ENCODE results near the gene HNF1B. TPM values are rescaled to one million over a fixed set of nuclear protein-coding genes. Genes with fewer than 3 reads are reported as not detected.

HNF1B gene
- total and polyA plus RNA-seq, 4 donors, result 0.76 to 1.3 TPM; not detected in 2

DNA sequence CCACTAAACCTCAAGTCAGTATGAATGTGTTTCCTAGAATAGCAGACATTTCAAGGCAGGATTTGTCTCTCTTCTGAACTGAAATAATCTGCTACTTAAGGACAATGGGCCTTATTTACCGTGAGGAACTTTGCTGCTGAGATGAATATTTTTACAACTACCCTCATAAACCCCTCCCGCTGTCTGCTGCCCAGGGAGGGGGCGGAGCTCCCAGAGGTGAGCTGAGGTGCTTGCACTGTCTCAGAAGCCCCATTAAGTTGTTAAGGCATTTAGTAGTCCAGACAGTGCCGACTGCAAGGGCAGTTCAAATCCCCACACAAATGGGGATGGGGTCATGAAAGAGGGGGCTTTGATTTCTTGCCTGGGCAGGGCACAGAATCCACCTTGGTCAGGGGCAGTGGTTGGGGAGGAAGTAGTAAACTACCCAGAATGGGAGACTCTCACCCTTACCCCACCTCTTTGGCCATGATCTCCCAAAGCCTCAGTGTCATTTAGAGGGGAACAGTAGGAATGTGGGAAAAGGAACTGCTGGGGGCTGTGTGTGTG, 19.2 kb downstream of the HNF1B start:
- no peak overlapping the region for H3K4me3 ChIP-seq (ENCODE audit: low read depth, low read length)
- H3K36me3 ChIP-seq (ENCODE audit: control insufficient read depth, insufficient read depth, low read length), result no peaks in the 10 kb centered on the region
- WGBS (ENCODE audit: insufficient coverage), result 40% methylated on average over 1 of the region's 4 CpGs
- peaks cover 3% of the 10 kb centered on the region for H3K27me3 ChIP-seq (ENCODE audit: control insufficient read depth, insufficient read depth, low read length)
- no peak overlapping the region for H3K27ac ChIP-seq (ENCODE audit: low read depth, low read length)
- DNase-seq (ENCODE audit: low read depth in 4 of 6, low spot score in 6 of 6), result no peak
- peaks cover 14% of the 10 kb centered on the region for H3K4me1 ChIP-seq (ENCODE audit: control insufficient read depth, insufficient read depth, low read length)
- H3K9me3 ChIP-seq (ENCODE audit: control insufficient read depth, insufficient read depth, low read length), result no peaks in the 10 kb centered on the region

DNA sequence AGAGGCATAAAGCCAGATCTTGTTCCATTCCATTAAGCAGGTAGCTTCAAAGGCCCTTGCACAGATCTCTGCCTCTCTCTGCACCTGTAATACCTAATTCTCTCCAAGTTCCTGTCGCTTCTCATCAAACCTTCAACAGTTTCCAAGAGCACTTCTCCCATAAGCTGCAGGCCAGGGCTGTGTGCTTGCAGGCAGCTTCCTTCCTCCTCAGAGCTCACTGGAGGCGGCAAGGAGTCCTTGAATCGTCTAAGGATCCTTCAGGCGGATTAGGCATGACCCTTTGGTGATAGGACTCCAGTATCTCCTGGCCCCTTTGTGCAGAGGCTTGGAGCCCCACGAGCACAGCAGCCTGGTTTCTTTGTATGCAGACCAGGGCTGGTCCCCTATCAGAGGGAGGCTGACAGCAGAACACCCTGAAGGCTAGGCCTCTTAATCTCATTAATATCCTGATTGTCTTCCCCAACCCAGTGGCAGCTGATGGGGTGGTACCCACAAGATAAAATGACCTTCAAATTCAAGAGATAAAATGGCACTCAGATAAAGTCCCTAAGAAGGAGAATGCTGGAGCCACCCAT, 19.8 kb downstream of the HNF1B start:
- Histone ChIP-seq H3K9me3 (ENCODE audit: control insufficient read depth, insufficient read depth, low read length) (no peaks in the 10 kb centered on the region), H3K27ac (ENCODE audit: low read depth, low read length) (no peak overlapping the region), H3K4me1 (ENCODE audit: control insufficient read depth, insufficient read depth, low read length) (peaks cover 10% of the 10 kb centered on the region), H3K4me3 (ENCODE audit: low read depth, low read length) (no peak overlapping the region), H3K36me3 (ENCODE audit: control insufficient read depth, insufficient read depth, low read length) (no peaks in the 10 kb centered on the region), H3K27me3 (ENCODE audit: control insufficient read depth, insufficient read depth, low read length) (peaks cover under 1% of the 10 kb centered on the region)
- WGBS (ENCODE audit: insufficient coverage), result 64% methylated on average over 5 of the region's 5 CpGs
- DNase-seq (ENCODE audit: low read depth in 4 of 6, low spot score in 6 of 6), result no peak

DNA sequence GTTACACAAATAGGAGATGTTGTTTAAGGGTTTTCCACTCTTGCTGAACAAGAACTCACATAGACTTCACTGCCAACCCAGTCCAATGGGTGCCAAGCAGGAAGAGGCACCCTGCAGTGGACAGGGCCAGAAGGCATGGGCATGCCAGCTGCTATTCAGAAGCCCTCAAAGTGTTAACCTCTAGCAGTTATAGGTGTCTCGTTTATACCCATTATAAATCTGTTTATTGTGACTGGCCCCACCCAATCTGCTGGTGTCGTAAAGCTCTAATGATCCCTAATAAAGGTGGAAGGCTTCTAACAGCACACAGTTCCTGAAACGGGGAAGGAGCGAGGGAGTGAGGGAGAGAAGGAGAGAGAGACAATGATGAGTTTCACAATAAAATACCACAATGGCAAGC, 23.9 kb downstream of the HNF1B start:
- H3K4me1 ChIP-seq (ENCODE audit: control insufficient read depth, insufficient read depth, low read length), result peaks cover 4% of the 10 kb centered on the region
- no peak for DNase-seq (ENCODE audit: low read depth in 4 of 6, low spot score in 6 of 6)
- H3K9me3 ChIP-seq (ENCODE audit: control insufficient read depth, insufficient read depth, low read length), result no peaks in the 10 kb centered on the region
- no peak overlapping the region for H3K27ac ChIP-seq (ENCODE audit: low read depth, low read length)
- H3K27me3 ChIP-seq (ENCODE audit: control insufficient read depth, insufficient read depth, low read length), result no peaks in the 10 kb centered on the region
- H3K36me3 ChIP-seq (ENCODE audit: control insufficient read depth, insufficient read depth, low read length), result no peaks in the 10 kb centered on the region
- WGBS (ENCODE audit: insufficient coverage), result no CpG with 5 or more reads among the region's 4 CpGs
- no peak overlapping the region for H3K4me3 ChIP-seq (ENCODE audit: low read depth, low read length)

DNA sequence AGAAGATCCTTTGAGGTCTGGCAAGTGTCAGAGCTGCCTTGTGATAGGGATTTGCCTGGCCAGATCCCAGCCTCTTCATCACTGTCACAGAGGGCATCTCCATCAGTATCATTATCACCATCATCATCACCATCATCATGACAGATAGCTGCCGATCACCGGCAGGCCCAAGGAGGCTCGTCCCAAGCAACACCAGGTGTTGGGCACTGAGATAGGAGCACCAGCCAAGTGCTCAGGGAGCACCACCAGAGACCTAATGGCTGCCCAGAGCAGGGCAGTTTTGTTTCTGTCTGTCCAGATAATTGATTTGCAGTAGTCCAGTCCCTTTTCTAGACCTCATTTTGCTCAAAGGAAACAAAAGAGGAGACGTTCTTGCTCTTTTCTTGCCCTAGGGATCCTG, 25.0 kb downstream of the HNF1B start:
- DNase-seq (ENCODE audit: low read depth in 4 of 6, low spot score in 6 of 6), result no peak
- no peaks in the 10 kb centered on the region for H3K27me3 ChIP-seq (ENCODE audit: control insufficient read depth, insufficient read depth, low read length)
- H3K36me3 ChIP-seq (ENCODE audit: control insufficient read depth, insufficient read depth, low read length), result no peaks in the 10 kb centered on the region
- no peak overlapping the region for H3K4me3 ChIP-seq (ENCODE audit: low read depth, low read length)
- no peaks in the 10 kb centered on the region for H3K9me3 ChIP-seq (ENCODE audit: control insufficient read depth, insufficient read depth, low read length)
- H3K4me1 ChIP-seq (ENCODE audit: control insufficient read depth, insufficient read depth, low read length), result peaks cover 4% of the 10 kb centered on the region
- H3K27ac ChIP-seq (ENCODE audit: low read depth, low read length), result no peak overlapping the region
- WGBS (ENCODE audit: insufficient coverage), result 44% methylated on average over 3 of the region's 4 CpGs

DNA sequence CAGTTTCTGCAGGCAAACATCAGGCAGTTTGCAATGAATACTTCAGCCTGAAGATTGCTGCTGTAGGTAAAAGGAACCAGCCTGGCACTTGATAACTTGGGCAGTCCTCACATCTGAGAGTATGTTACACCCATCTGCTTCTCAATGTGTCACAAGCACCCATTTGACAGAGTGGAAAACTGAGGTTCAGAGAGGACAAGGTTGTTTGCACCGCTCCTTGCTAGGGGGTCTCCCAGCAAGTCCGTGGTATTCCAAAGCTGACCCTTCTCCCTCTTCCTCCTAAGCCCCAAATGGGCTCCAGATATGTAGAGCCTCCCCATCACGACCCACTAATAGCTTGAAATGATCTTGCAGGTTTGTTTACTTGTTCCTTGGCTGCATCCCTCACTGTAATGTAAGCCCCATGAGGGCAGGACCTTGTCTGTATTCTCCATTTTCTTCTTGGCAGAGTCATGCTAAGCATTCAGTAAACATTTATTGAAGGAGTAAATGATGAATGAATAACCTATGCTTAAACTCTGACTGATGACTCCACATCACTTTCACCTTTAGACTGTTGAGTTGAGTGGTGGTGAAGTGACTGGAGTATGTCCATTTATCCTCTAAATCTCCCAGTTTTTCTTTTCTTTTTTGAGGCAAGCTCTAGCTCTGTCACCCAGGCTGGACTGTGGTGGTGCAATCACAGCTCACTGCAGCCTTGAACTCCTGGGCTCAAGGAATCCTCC, 26.4 kb downstream of the HNF1B start:
- H3K27me3 ChIP-seq (ENCODE audit: control insufficient read depth, insufficient read depth, low read length), result no peaks in the 10 kb centered on the region
- WGBS (ENCODE audit: insufficient coverage), result 92% methylated on average over 3 of the region's 3 CpGs
- peaks cover 4% of the 10 kb centered on the region for H3K4me1 ChIP-seq (ENCODE audit: control insufficient read depth, insufficient read depth, low read length)
- DNase-seq (ENCODE audit: low read depth in 4 of 6, low spot score in 6 of 6), result no peak
- no peaks in the 10 kb centered on the region for H3K36me3 ChIP-seq (ENCODE audit: control insufficient read depth, insufficient read depth, low read length)
- no peak overlapping the region for H3K27ac ChIP-seq (ENCODE audit: low read depth, low read length)
- H3K4me3 ChIP-seq (ENCODE audit: low read depth, low read length), result no peak overlapping the region
- H3K9me3 ChIP-seq (ENCODE audit: control insufficient read depth, insufficient read depth, low read length), result no peaks in the 10 kb centered on the region

DNA sequence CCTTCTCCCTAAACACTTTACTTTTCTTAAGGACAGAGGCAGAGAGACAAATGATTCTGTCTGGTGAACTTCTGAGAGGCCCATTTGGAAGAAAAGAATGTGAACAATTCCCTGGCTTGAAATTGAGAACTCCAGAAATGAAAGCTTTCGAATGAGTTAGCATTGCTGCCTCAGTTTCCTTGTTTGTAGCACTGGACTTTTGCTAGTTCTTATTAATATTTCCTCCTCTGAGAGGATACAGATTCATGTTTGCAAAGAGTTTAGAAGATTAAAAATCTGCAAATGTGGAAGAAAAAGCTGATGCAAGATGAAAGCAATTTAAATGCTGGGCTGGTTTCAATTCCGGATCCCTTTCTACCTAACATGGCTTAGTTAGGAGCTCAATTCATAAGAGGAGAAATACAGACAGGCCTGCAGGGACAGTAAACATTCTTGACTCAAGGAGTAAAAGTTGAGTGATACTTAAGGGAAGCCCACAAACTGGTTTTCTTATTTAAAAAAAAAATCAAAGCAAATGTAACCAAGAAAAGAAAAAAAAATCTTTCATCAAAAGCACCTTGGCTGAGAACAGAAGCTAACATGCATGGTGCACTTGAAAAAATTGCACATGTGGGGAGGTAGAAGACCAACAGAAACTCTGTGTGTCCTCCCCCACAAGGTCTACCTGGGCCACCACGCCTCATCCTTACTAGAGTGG, 27.1 kb downstream of the HNF1B start:
- Histone ChIP-seq H3K27me3 (ENCODE audit: control insufficient read depth, insufficient read depth, low read length) (no peaks in the 10 kb centered on the region), H3K36me3 (ENCODE audit: control insufficient read depth, insufficient read depth, low read length) (no peaks in the 10 kb centered on the region), H3K9me3 (ENCODE audit: control insufficient read depth, insufficient read depth, low read length) (no peaks in the 10 kb centered on the region), H3K4me3 (ENCODE audit: low read depth, low read length) (no peak overlapping the region), H3K27ac (ENCODE audit: low read depth, low read length) (no peak overlapping the region), H3K4me1 (ENCODE audit: control insufficient read depth, insufficient read depth, low read length) (peaks cover 4% of the 10 kb centered on the region)
- DNase-seq (ENCODE audit: low read depth in 4 of 6, low spot score in 6 of 6), result no peak
- no CpG with 5 or more reads among the region's 3 CpGs for WGBS (ENCODE audit: insufficient coverage)

DNA sequence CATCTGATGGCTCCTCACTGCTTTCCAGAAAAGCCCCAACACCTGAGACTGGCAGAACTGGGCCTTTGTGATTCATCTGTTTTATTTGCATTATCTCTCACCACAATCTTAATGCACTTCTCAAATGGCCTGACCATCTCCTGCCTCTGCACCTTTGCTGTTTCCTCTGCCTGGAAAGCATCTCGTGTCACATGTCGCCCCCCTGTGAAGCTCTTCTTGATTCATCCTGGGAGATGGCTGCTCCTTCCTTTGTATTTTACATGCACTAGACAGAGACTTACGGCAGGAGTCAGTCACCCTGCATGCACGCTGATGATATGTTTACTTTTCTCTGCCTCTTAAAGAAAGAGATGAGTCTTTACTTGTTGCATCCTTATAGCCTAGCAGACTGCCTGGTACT, 30.0 kb downstream of the HNF1B start:
- H3K4me1 ChIP-seq (ENCODE audit: control insufficient read depth, insufficient read depth, low read length), result peaks cover 9% of the 10 kb centered on the region
- no peak overlapping the region for H3K27ac ChIP-seq (ENCODE audit: low read depth, low read length)
- H3K27me3 ChIP-seq (ENCODE audit: control insufficient read depth, insufficient read depth, low read length), result no peaks in the 10 kb centered on the region
- H3K4me3 ChIP-seq (ENCODE audit: low read depth, low read length), result no peak overlapping the region
- H3K9me3 ChIP-seq (ENCODE audit: control insufficient read depth, insufficient read depth, low read length), result no peaks in the 10 kb centered on the region
- WGBS (ENCODE audit: insufficient coverage), result 41% methylated on average over 4 of the region's 4 CpGs
- DNase-seq (ENCODE audit: low read depth in 4 of 6, low spot score in 6 of 6), result no peak
- H3K36me3 ChIP-seq (ENCODE audit: control insufficient read depth, insufficient read depth, low read length), result no peaks in the 10 kb centered on the region

DNA sequence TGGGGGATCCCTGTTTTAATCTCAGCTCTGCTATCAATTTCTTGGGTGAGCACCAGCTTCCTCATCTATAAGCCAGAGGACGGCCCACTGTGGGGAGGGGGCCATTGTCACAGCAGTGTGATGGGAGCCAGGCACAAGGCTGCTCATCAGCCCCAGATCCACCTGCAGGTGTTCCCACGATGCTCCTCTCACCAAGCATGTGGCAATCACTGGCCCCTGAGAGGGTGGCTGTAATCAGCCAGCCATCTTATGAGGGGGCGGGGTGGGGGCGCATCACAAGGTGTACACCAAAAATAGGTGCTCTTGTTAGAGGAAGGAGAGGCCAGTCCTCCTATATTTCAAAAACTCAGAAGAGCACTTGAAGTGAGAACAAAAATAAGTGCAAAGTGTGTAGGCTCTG, 31.2 kb downstream of the HNF1B start:
- Histone ChIP-seq H3K27ac (ENCODE audit: low read depth, low read length) (no peak overlapping the region), H3K4me3 (ENCODE audit: low read depth, low read length) (no peak overlapping the region), H3K27me3 (ENCODE audit: control insufficient read depth, insufficient read depth, low read length) (no peaks in the 10 kb centered on the region), H3K4me1 (ENCODE audit: control insufficient read depth, insufficient read depth, low read length) (peaks cover 9% of the 10 kb centered on the region), H3K36me3 (ENCODE audit: control insufficient read depth, insufficient read depth, low read length) (no peaks in the 10 kb centered on the region), H3K9me3 (ENCODE audit: control insufficient read depth, insufficient read depth, low read length) (no peaks in the 10 kb centered on the region)
- WGBS (ENCODE audit: insufficient coverage), result 77% methylated on average over 2 of the region's 4 CpGs
- no peak for DNase-seq (ENCODE audit: low read depth in 4 of 6, low spot score in 6 of 6)

DNA sequence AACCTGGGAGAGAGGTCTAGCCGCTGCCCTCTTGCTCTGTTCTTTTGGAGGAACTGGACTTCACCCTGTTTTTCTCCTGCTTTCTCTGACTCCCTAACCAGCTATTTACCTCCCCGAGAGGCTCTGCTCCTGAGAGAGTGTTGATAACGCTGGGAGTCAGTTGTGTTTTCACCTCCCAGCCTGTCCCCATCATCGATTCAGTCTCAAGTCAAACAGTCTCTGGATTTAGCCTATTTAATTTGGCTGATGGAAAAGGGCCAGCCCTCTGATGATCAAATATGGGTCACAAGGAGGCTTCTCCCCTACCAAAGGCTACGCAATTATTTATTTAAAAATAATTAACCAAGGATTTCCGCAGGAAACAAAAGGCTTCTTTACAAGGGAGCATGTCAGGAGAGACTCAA, 31.8 kb downstream of the HNF1B start:
- no peak for DNase-seq (ENCODE audit: low read depth in 4 of 6, low spot score in 6 of 6)
- WGBS (ENCODE audit: insufficient coverage), result no CpG with 5 or more reads among the region's 6 CpGs
- H3K36me3 ChIP-seq (ENCODE audit: control insufficient read depth, insufficient read depth, low read length), result no peaks in the 10 kb centered on the region
- no peak overlapping the region for H3K4me3 ChIP-seq (ENCODE audit: low read depth, low read length)
- H3K9me3 ChIP-seq (ENCODE audit: control insufficient read depth, insufficient read depth, low read length), result no peaks in the 10 kb centered on the region
- no peak overlapping the region for H3K27ac ChIP-seq (ENCODE audit: low read depth, low read length)
- peaks cover 9% of the 10 kb centered on the region for H3K4me1 ChIP-seq (ENCODE audit: control insufficient read depth, insufficient read depth, low read length)
- H3K27me3 ChIP-seq (ENCODE audit: control insufficient read depth, insufficient read depth, low read length), result no peaks in the 10 kb centered on the region

Measured in spinal cord (tissue), 10 donors.